TTC549 (cell line): ENCODE results near the gene PUS10.
"Not testable (repeated sequence)": the region's sequence is repeated elsewhere in the genome, so short reads cannot be mapped to it uniquely, and the experiment has no call there.

Source experiments
- FAIRE-seq: peaks from 2 replicates; lab custom pipeline; 2012; peaks lifted over from hg19 to GRCh38; lab: Jason Lieb, UNC

Gene PUS10

DNA sequence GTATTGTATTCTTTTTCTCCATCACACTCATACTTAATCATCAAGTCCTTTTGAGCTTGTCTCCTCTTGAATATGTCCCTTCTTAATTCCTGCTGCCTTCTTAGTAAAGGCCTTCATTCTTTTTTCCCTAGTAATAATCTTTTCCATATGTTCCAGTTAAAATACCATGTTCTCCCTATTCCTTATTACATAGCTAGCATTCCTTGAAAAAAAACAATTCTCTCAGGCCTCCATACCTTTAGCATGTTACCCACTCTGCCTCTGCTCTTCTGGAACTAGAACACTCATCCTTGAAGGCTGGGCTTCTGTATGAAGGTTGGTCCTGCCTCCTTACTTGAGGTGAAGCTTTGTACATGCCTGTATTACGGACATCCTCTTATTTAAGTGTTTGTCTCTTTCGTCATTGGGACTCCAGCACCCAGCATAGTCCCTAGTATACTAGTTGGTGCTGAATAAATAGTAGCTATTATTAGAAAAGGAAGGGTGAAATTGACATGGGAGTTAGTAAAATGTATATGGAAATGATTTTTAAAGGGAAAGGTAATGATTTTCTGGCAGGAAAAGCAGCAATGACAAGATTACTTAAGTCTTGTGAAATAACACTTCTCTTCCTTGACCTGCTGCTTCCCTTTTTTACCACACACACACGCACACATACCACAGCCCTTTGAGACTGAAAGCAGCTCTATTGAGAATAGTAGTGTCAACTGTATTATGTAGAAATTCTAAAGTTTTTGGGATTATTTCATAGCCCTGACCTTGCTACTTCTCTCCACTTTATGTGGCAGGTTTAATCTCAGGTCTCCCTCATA, 91.1 kb downstream of the PUS10 start:
- FAIRE-seq, result no peak

- FAIRE-seq, result no peak
These were observed 91.9 kb downstream of the PUS10 start for GRCh38 chr2:60925994-60926740.

DNA sequence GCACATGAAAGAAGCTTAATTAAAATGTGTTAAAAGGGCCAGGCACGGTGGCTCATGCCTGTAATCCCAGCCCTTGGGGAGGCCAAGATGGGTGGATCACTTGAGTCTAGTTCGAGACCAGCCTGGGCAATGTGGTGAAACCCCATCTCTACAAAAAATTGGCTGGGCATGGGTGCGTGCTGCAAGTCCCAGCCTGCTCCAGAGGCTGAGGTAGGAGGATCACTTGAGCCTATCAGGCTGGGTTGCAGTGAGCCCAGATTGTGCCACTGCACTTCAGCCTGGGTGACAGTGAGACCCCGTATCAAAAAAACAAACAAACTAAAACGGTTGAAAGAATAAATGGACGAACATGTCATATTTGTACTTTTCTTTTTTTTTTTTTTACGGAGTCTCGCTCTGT, 110.7 kb downstream of the PUS10 start:
- no peak for FAIRE-seq

DNA sequence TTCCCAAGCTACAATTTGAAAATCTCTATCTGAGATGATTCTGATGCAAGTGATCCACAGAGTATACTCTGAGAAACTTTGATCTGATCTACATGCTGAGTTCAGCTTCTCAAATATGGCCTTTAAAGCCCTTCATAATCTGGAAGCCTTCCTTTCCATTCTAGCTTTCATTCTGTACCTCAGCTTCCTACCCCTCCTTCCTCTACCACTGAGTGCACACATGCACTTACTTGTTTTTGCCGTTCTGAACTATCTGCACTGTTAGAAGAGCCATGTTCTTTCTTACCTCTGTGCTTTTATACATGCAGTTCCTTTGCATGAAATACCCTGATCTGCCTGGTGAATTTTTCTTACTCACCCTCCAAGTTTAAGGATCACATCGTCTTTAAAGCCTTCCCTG, 111.7 kb downstream of the PUS10 start:
- no peak for FAIRE-seq

GRCh38 chr2:60905867-60906266, 112.2 kb downstream of the PUS10 start:
- not testable (repeated sequence) for FAIRE-seq

DNA sequence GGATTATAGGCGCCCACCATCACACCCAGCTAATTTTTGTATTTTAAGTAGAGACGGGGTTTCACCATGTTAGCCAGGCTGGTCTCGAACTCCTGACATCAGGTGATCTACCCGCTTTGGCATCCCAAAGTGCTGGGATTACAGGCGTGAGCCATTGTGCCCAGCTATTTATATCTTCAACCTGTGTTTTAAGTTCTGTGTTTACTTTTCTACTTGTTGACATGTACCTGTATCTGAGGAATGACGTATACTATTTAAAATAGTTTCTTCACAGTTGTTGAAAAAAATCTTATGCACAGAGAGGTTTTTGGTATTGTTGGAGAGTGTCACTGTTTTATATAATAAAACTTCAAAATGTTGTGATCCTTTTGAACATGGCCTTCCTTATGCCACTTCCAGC, 116.8 kb downstream of the PUS10 start:
- not testable (repeated sequence) for FAIRE-seq

DNA sequence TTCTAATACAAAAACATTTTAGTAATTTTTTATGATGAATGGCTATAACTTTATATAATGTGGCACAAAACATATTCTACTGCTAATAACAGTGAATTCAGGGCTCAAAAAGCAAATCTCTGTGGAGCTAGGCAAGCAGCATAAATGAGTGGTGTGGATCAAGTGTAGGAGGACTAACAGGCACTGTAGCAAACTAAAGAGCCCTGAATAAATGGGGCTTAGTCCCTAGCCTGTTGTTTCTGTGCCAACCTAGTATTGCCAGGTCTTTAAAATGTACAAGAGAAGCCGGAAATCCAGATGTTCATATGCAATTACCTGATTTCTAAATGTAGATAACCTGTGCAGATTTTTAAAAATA, 118.2 kb downstream of the PUS10 start:
- FAIRE-seq, result no peak

- no peak for FAIRE-seq
These were observed 118.7 kb downstream of the PUS10 start for GRCh38 chr2:60899230-60899891.

DNA sequence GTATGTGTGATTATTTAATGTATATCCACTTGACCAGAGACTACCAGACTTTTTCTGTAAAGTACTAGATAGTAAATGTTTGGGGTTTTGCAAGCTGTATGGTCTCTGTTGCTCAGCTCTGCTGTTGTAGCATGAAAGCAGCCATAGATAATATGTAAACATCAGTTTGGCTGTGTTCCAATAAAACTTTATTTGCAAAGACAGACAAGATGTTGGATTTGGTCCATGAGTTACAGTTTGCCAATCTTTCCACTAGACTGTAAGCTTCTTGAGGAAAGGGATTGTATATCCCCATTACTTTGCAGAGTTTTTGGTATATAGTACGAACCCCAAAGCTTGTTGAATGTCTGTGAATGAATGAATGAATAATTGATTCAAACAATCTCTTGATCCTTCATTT, 119.5 kb downstream of the PUS10 start:
- FAIRE-seq, result no peak
